Stomach (tissue), 4 donors: ENCODE data around the gene SMOC2.

Experiments
- CTCF ChIP-seq, 7 experiments: fragments of 450-650 bp in 4 of 7; fragments of 200-600 bp in 3 of 7; sonication (generic) in 3 of 7; IDR thresholded peaks; one replicate each; pipeline ENCODE4 v1.5.1; 2016 to 2019; ENCODE audit warnings: antibody characterized with exemption in 7 of 7, control low read depth in 2 of 7, mild to moderate bottlenecking in 1 of 7
- EP300 ChIP-seq: sonication (generic); formaldehyde crosslinking; IDR thresholded peaks from one replicate; pipeline ENCODE4 v1.6.1; 2017; ENCODE audit warnings: antibody characterized with exemption
- POLR2A ChIP-seq, 4 donors: fragments of 450-650 bp; IDR thresholded peaks; one replicate each; pipeline ENCODE4 v1.6.1; 2016; ENCODE audit warnings: antibody characterized with exemption in 4 of 4, control low read depth in 2 of 4, mild to moderate bottlenecking in 1 of 4, moderate library complexity in 1 of 4

GRCh38 chr6:168598251-168599117, 157.5 kb downstream of the SMOC2 start:
- TF ChIP-seq CTCF (IDR thresholded peaks at IDR 0.05): no peak
- no peak for TF ChIP-seq EP300
- no peak for TF ChIP-seq POLR2A (IDR thresholded peaks at IDR 0.05)
